ACC112 (cell line): ENCODE results near the gene CCND3.

ENCODE experiments used
- H2AFZ ChIP-seq: fragments of 200-600 bp; sonication (generic); one replicate; pipeline ENCODE4 v1.6.0; 2017; ENCODE audit warnings: antibody characterized with exemption, low read length; ENCODE audit not compliant: unreplicated experiment
- H3K27ac ChIP-seq: fragments of 200-600 bp; sonication (generic); 2 replicates; pipeline ENCODE4 v1.5.1; 2014; ENCODE audit warnings: low read depth, mild to moderate bottlenecking, antibody characterized with exemption, low read length, moderate library complexity
- H3K27me3 ChIP-seq: fragments of 200-600 bp; sonication (generic); 2 replicates; pipeline ENCODE4 v1.6.1; 2014; ENCODE audit warnings: mild to moderate bottlenecking, antibody characterized with exemption, low read length, moderate library complexity, mixed read lengths; ENCODE audit not compliant: insufficient read depth
- H3K36me3 ChIP-seq: fragments of 200-600 bp; sonication (generic); 2 replicates; pipeline ENCODE4 v1.6.1; 2016; ENCODE audit warnings: mild to moderate bottlenecking, antibody characterized with exemption, low read length, moderate library complexity, mixed read lengths; ENCODE audit not compliant: insufficient read depth
- H3K4me1 ChIP-seq: fragments of 200-600 bp; sonication (generic); one replicate; pipeline ENCODE4 v1.6.1; 2016; ENCODE audit warnings: low read length, mixed read lengths; ENCODE audit not compliant: insufficient read depth, unreplicated experiment, control insufficient read depth
- H3K4me3 ChIP-seq: fragments of 200-600 bp; sonication (generic); 2 replicates; pipeline ENCODE4 v1.5.1; 2014; ENCODE audit warnings: mild to moderate bottlenecking, low read depth, low read length
- H3K79me2 ChIP-seq: fragments of 200-600 bp; sonication (generic); one replicate; pipeline ENCODE4 v1.6.0; 2016; ENCODE audit warnings: low read length; ENCODE audit not compliant: control insufficient read depth, unreplicated experiment, insufficient read depth

CCND3 gene

GRCh38 chr6:41920921-41921711, 20.5 kb downstream of the CCND3 start, which contains the start of the genes BYSL and MED20:
TSS of gene BYSL (plus strand) at chr6:41921499. CDS start at chr6:41921563, 64 bp downstream.
TSS of gene MED20 (minus strand) at chr6:41921139. CDS start at chr6:41921018, 121 bp downstream.
- Histone ChIP-seq H3K4me3 (peak within 1 kb of the TSS; percentile 75), H3K27ac (peak within 1 kb of the TSS; percentile 88), H3K79me2 (peaks cover 63% of the 10 kb centered on the region), H3K4me1 (peaks cover 41% of the 10 kb centered on the region), H3K36me3 (peaks cover 12% of the 10 kb centered on the region; the same call in 1 of the 2 replicates), H2AFZ (peak within 1 kb of the TSS; percentile 77), H3K27me3 (no peaks in the 10 kb centered on the region)

- Histone ChIP-seq H3K4me1 (peaks cover 28% of the 10 kb centered on the region), H3K4me3 (peak overlapping the region; percentile 15), H2AFZ (peak overlapping the region; percentile 38), H3K27me3 (no peaks in the 10 kb centered on the region), H3K79me2 (peaks cover 35% of the 10 kb centered on the region), H3K27ac (peak overlapping the region; percentile 89), H3K36me3 (0 out of 2 replicates have a peak, but pooled peaks cover 3% of the 10 kb centered on the region)
Measured at GRCh38 chr6:41917528-41917927, 24.1 kb downstream of the CCND3 start.

DNA sequence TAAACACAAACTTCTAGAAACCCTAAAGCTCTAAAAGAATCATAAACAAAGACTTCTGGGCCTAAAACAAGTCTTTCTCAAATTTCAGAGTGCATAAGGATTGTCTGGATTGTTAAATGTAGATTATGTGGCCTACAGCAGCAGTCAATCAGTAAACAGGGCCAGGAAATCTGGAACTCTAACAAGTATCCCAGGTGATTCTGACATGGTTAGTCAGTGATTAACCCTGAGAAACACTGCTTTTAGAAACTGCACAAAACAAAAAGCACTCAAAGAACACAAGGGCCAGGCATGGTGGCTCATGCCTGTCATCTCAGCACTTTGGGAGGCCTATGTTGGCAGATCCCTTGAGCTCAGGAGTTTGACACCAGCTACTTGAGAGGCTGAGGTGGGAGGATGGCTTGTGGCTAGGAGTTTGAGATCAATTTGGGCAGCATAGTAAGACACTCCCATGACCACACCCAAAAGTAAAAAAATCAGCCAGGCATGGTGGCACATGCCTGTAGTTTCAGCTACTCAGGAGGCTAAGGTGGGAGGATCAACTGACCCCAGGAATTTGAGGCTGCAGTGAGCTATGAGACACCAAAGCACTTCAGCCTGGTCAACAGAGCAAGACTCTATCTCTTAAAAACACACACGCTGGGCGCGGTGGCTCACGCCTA, 26.6 kb downstream of the CCND3 start:
- peaks cover 18% of the 10 kb centered on the region for H3K79me2 ChIP-seq

GRCh38 chr6:41914343-41914742, 27.3 kb downstream of the CCND3 start:
- H3K27ac ChIP-seq = no peak overlapping the region
- no peak overlapping the region for H3K4me3 ChIP-seq
- no peaks in the 10 kb centered on the region for H3K27me3 ChIP-seq
- 0 out of 2 replicates have a peak, but pooled peaks cover 3% of the 10 kb centered on the region for H3K36me3 ChIP-seq
- peaks cover 11% of the 10 kb centered on the region for H3K79me2 ChIP-seq
- no peak overlapping the region for H2AFZ ChIP-seq
- H3K4me1 ChIP-seq = peaks cover 19% of the 10 kb centered on the region

More for the DNA sequence above, 26.6 kb downstream of the CCND3 start:
- H3K4me3 ChIP-seq = no peak overlapping the region
- peaks cover 25% of the 10 kb centered on the region for H3K4me1 ChIP-seq
- H3K27me3 ChIP-seq = no peaks in the 10 kb centered on the region
- H2AFZ ChIP-seq = no peak overlapping the region
- H3K36me3 ChIP-seq = 0 out of 2 replicates have a peak, but pooled peaks cover 3% of the 10 kb centered on the region
- H3K27ac ChIP-seq = no peak overlapping the region

GRCh38 chr6:41909727-41910126, 31.9 kb downstream of the CCND3 start:
- Histone ChIP-seq H2AFZ (no peak overlapping the region), H3K4me3 (no peak overlapping the region), H3K79me2 (no peaks in the 10 kb centered on the region), H3K4me1 (no peaks in the 10 kb centered on the region), H3K36me3 (no peaks in the 10 kb centered on the region), H3K27ac (no peak overlapping the region), H3K27me3 (no peaks in the 10 kb centered on the region)

- Histone ChIP-seq H3K27ac (no peak overlapping the region), H3K36me3 (peaks cover 3% of the 10 kb centered on the region; the same call in 1 of the 2 replicates), H3K79me2 (no peaks in the 10 kb centered on the region), H3K4me3 (no peak overlapping the region), H3K27me3 (no peaks in the 10 kb centered on the region), H3K4me1 (peaks cover 10% of the 10 kb centered on the region), H2AFZ (no peak overlapping the region)
Measured at GRCh38 chr6:41901882-41902519, 39.6 kb downstream of the CCND3 start.

DNA sequence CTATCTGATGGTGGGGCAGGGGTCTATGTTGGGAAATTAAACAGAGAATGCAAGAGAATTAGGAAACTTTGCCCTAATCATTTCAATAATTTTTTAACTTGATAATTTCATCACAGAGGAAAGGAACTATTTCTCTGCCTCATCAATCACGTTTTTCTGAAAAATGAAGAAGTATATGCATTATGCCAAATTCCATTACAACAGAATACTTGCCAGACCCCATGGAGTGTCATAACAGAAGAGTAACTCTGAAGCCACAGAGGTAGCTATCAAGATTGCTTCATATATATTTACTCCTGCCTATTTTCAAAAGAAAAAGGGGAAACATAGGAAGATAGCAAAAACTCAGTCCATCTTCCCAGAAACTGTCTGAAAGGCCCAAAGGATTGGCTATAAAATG, 40.7 kb downstream of the CCND3 start:
- H3K36me3 ChIP-seq = peaks cover 3% of the 10 kb centered on the region; the same call in 1 of the 2 replicates
- H2AFZ ChIP-seq = no peak overlapping the region
- H3K79me2 ChIP-seq = no peaks in the 10 kb centered on the region
- no peak overlapping the region for H3K4me3 ChIP-seq
- no peak overlapping the region for H3K27ac ChIP-seq
- peaks cover 16% of the 10 kb centered on the region for H3K4me1 ChIP-seq
- H3K27me3 ChIP-seq = no peaks in the 10 kb centered on the region

- H3K4me1 ChIP-seq = peaks cover 13% of the 10 kb centered on the region
- H2AFZ ChIP-seq = peak overlapping the region; percentile 7
- peak overlapping the region; percentile 86 for H3K4me3 ChIP-seq
- no peaks in the 10 kb centered on the region for H3K27me3 ChIP-seq
- H3K79me2 ChIP-seq = no peaks in the 10 kb centered on the region
- H3K36me3 ChIP-seq = no peaks in the 10 kb centered on the region
- peak overlapping the region; percentile 66 for H3K27ac ChIP-seq
Measured at GRCh38 chr6:41896281-41896680, 45.3 kb downstream of the CCND3 start.

DNA sequence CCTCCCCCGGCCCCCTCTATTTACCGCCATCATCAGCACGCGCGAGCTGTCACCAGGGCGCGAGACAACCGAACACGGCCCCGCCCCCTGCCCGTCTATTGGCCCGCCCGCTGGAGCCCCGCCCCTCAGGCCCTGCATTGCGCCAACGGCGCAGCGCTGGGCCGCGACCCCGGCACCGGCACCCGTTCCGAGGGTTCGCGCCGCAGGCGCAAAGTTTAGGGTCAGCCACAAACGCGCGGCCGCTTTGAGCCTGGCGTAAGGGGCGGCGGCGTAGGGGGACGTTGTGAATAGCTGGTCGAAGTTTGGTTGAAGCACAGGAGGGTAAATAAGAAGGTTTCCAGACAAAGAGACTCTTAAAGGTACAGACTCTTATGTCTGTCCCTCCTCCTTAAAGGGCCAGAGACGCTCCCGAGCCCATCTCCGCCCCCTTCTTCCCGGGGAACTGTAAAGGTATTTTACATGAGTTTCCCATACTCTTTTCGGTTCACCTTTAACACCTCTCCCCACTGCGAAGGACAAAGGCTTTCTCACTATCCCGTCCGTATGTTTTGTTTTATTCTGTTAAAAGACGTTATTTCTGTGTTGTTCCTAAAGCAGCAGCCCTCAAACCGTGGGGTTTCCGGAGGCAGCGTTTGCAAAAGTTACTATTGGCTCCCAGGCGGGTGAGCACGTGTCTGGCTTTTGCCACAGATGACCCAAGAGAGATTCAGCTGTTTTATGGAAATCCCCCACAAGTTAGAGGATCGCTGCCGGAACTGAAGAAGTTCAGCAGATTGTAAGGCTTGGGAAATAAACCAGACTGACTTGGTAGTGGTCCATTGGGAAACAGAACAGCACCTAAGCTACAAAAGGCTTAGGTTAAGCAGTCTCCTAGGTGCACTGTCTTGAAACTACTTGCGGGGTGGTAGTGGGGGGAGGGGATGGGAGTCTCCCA, 46.0 kb downstream of the CCND3 start, which contains the start of gene USP49:
TSS of gene USP49 (minus strand) at position 76 of the 934 bp plus-strand sequence. CDS start 88,392 bp downstream, outside the sequence.
- Histone ChIP-seq H3K27me3 (no peaks in the 10 kb centered on the region), H3K79me2 (no peaks in the 10 kb centered on the region), H3K4me3 (peak within 1 kb of the TSS; percentile 86), H2AFZ (peak within 1 kb of the TSS; percentile 93), H3K36me3 (no peaks in the 10 kb centered on the region), H3K4me1 (peaks cover 13% of the 10 kb centered on the region), H3K27ac (peak within 1 kb of the TSS; percentile 66)
